B cell (primary cell): Measurements from ENCODE around the gene ARMC12. TPM values are rescaled to one million over a fixed set of nuclear protein-coding genes. Genes with fewer than 3 reads are reported as not detected.
"Not testable (repeated sequence)": the region's sequence is repeated elsewhere in the genome, so short reads cannot be mapped to it uniquely, and the experiment has no call there.

Experiments
- ATAC-seq: fragments of 200-7000 bp; cut with Tn5 transposase; one replicate; pipeline ENCODE4 v1.10.0; 2021; ENCODE audit warnings: low read depth, mild to moderate bottlenecking, moderate number of reproducible peaks, moderate library complexity
- CTCF ChIA-PET: fragments of 350-600 bp; sonication (Branson Sonifier 250); formaldehyde crosslinking; loops from one replicate; lab custom pipeline; 2021; ENCODE audit warnings: antibody characterized with exemption, inconsistent platforms; lab: Charles Lee
- POLR2A ChIA-PET: fragments of 350-600 bp; sonication (Branson Sonifier 250); formaldehyde crosslinking; loops from one replicate; lab custom pipeline; 2021; ENCODE audit warnings: antibody characterized with exemption; lab: Charles Lee
- DNase-seq: peaks from one replicate; pipeline ENCODE4 v3.0.0; 2013
- H2AFZ ChIP-seq: 2 replicates; pipeline ENCODE4 v1.6.1; 2012; ENCODE audit warnings: mild to moderate bottlenecking, low read depth, low read length; ENCODE audit not compliant: insufficient read depth, poor library complexity, severe bottlenecking
- H3K27ac ChIP-seq, 2 donors: 1 replicate in 1 of 2; 2 replicates in 1 of 2; pipeline ENCODE4 v1.5.1; 2012 to 2013; ENCODE audit warnings: low read length in 2 of 2, mild to moderate bottlenecking in 2 of 2, moderate library complexity in 1 of 2
- H3K27me3 ChIP-seq, 4 experiments: fragments of 200-600 bp in 1 of 4; sonication (generic) in 1 of 4; replicated peaks in 1 of 4; 1 replicate in 2 of 4; 2 replicates in 2 of 4; pipeline versions ENCODE4 v1.6.1 to v1.7.0; 2013 to 2016; ENCODE audit warnings: low read length in 3 of 4, mild to moderate bottlenecking in 2 of 4, mixed read lengths in 1 of 4, moderate library complexity in 1 of 4; ENCODE audit not compliant: insufficient read depth in 4 of 4, control insufficient read depth in 3 of 4; ENCODE audit errors: control extremely low read depth in 1 of 4
- H3K36me3 ChIP-seq, 2 experiments: replicated peaks in 1 of 2; 1 replicate in 1 of 2; 2 replicates in 1 of 2; pipeline versions ENCODE4 v1.6.1 to v1.7.1; 2013; ENCODE audit warnings: low read length in 1 of 2; ENCODE audit not compliant: insufficient read depth in 2 of 2, control insufficient read depth in 1 of 2; ENCODE audit errors: control extremely low read depth in 1 of 2, extremely low read depth in 1 of 2
- H3K4me1 ChIP-seq, 2 donors: fragments of 200-600 bp in 1 of 2; sonication (generic) in 1 of 2; 1 replicate in 1 of 2; 2 replicates in 1 of 2; pipeline versions ENCODE4 v1.5.1 to v1.6.1; 2013 to 2017; ENCODE audit warnings: low read length in 2 of 2; ENCODE audit not compliant: control insufficient read depth in 2 of 2, insufficient read depth in 2 of 2
- H3K4me2 ChIP-seq: replicated peaks from 2 replicates; pipeline ENCODE3; 2012; ENCODE audit warnings: mild to moderate bottlenecking, low read depth, low read length; ENCODE audit not compliant: poor library complexity, severe bottlenecking
- H3K4me3 ChIP-seq, 5 experiments: fragments of 200-600 bp in 1 of 5; sonication (generic) in 1 of 5; 1 replicate in 3 of 5; 2 replicates in 2 of 5; pipeline versions ENCODE4 v1.5.1 to v1.7.0; 2011 to 2016; ENCODE audit warnings: low read length in 4 of 5, mild to moderate bottlenecking in 4 of 5, low read depth in 2 of 5, control low read depth in 1 of 5, moderate library complexity in 1 of 5; ENCODE audit not compliant: insufficient read depth in 1 of 5; ENCODE audit errors: control extremely low read depth in 1 of 5, extremely low read depth in 1 of 5
- H3K79me2 ChIP-seq: fragments of 200-600 bp; sonication (generic); one replicate; pipeline ENCODE4 v1.6.0; 2016; ENCODE audit warnings: low read length; ENCODE audit not compliant: control insufficient read depth, insufficient read depth
- H3K9ac ChIP-seq: fragments of 200-600 bp; sonication (generic); 2 replicates; pipeline ENCODE4 v1.6.1; 2017; ENCODE audit warnings: mild to moderate bottlenecking, low read length, moderate library complexity
- H3K9me3 ChIP-seq, 3 donors: one replicate each; pipeline versions ENCODE4 v1.6.1 to v1.7.1; 2013; ENCODE audit warnings: low read length in 2 of 3; ENCODE audit not compliant: control insufficient read depth in 2 of 3, insufficient read depth in 1 of 3; ENCODE audit errors: control extremely low read depth in 1 of 3
- H4K20me1 ChIP-seq: 2 replicates; pipeline ENCODE4 v1.6.0; 2012; ENCODE audit warnings: mild to moderate bottlenecking, low read length; ENCODE audit not compliant: insufficient read depth, control insufficient read depth, poor library complexity, severe bottlenecking
- H3K27ac Mint-ChIP-seq: one replicate; pipeline ENCODE4 v1.8.0; 2021; ENCODE audit warnings: mixed read lengths
- H3K27me3 Mint-ChIP-seq: one replicate; pipeline ENCODE4 v1.8.0; 2021; ENCODE audit warnings: mixed read lengths
- H3K4me1 Mint-ChIP-seq: one replicate; pipeline ENCODE4 v1.8.0; 2021; ENCODE audit warnings: mixed read lengths
- H3K4me3 Mint-ChIP-seq: one replicate; pipeline ENCODE4 v1.8.0; 2021; ENCODE audit warnings: mixed read lengths
- H3K9me3 Mint-ChIP-seq: one replicate; pipeline ENCODE4 v1.8.0; 2022; ENCODE audit warnings: mixed read lengths; ENCODE audit not compliant: insufficient read depth
- EZH2 ChIP-seq: IDR thresholded peaks from 2 replicates; pipeline ENCODE4 v1.6.1; 2012; ENCODE audit warnings: borderline replicate concordance, low read depth, mild to moderate bottlenecking, moderate library complexity, low read length; ENCODE audit not compliant: insufficient read depth, poor library complexity, severe bottlenecking
- WGBS: methylation state at CpG from one replicate; pipeline ENCODE4 v1.1.5; 2013; ENCODE audit warnings: missing lambda C conversion rate; ENCODE audit not compliant: insufficient coverage; 5-methylcytosine and 5-hydroxymethylcytosine counted together
- intact Hi-C: fragments of 100-400 bp; cut with micrococcal nuclease; formaldehyde crosslinking; loops from one replicate; pipeline ENCODE4 v1.10.0; 2022
- polyA plus RNA-seq: library from polyadenylated mRNA; depleted of rRNA; stranded (reverse); fragments of >200 nt; gene quantifications from 2 replicates; pipeline ENCODE4 v1.2.3, GENCODE V29; 2012
- total RNA-seq, 2 donors: library from RNA; stranded (reverse); fragments of 120-200 nt in 1 of 2; gene quantifications; 1 replicate in 1 of 2; 2 replicates in 1 of 2; pipeline versions ENCODE4 v1.2.3 to v1.2.4, GENCODE V29; 2013 to 2022
- TF ChIP-seq, protein P1 (sequence below): fragments of 200-600 bp; IDR thresholded peaks from one replicate; pipeline ENCODE4 v1.8.0; 2022; ENCODE audit warnings: antibody characterized with exemption, mild to moderate bottlenecking

The ARMC12 gene
- total and polyA plus RNA-seq, 2 donors (not counting 1 experiment from before 2014, with no cell fraction given) = 0.52 to 2.8 TPM

DNA sequence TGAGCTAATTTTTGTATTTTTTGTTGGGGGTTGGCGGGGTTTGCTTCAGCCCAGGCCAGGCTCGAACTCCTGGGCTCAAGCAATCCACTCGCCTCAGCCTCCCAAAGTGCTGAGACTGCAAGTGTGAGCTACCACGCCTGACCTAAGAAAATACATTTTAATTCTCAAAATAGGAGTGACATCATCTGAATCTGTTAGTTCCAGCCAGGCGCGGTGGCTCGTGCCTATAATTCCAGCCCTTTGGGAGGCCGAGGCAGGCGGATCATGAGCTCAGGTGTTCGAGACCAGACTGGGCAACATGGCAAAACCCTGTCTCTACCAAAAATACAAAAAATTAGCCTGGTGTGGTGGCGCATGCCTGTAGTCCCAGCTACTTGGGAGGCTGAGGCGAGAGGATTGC lies 2.5 kb upstream of the ARMC12 start:
- not testable (repeated sequence) for DNase-seq, H3K27me3 ChIP-seq, ATAC-seq, H3K4me2 ChIP-seq, H3K9me3 Mint-ChIP-seq, H3K27ac Mint-ChIP-seq, H3K27ac ChIP-seq, H3K4me3 Mint-ChIP-seq, H3K4me3 ChIP-seq, H3K27me3 Mint-ChIP-seq, H2AFZ ChIP-seq, H3K79me2 ChIP-seq, H3K36me3 ChIP-seq, H3K9me3 ChIP-seq, H3K9ac ChIP-seq, H4K20me1 ChIP-seq
- intact Hi-C loops = loop anchor here (5.0 kb wide), 1 partner anchor 267 kb away; the partner anchor contains the start of gene RPL10A
- ChIA-PET POLR2A (interaction anchor here (0.7 kb wide), 1 partner anchor 146 kb away, joined by 4 read pairs; no protein-coding TSS in a partner anchor), CTCF (interaction anchor here (0.6 to 12.6 kb wide), 10 partner anchors 16 to 361 kb away, joined by 3 to 369 read pairs (median 27); no protein-coding TSS in a partner anchor)
- H3K4me1 Mint-ChIP-seq = peaks cover 44% of the 10 kb centered on the region
- H3K4me1 ChIP-seq = peaks cover 32 to 45% of the 10 kb centered on the region in 2 donors
- 98% methylated on average over 7 of the region's 12 CpGs for WGBS

DNA sequence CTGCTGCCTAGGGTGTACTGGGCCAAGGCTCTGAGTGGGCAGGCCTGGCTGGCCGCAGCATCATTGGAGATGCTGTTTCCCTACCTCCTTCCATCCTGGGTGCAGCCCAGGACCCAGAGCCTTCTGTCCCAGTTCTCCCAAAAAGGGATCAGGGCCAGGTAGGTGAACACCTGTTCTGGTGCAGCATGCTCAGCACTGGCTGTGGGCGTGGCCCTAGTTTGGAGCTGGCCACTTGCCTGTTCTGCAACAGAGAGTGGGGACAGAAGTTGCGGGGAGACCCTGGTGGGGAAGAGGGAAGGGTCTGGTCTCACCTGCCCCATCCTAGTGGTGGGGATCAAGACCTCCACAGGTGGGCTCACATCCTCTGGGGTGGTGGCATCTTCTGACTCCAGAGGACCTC lies 1.4 kb upstream of the ARMC12 start:
- H3K27ac Mint-ChIP-seq = no peak overlapping the region
- no peaks in the 10 kb centered on the region for H3K9me3 ChIP-seq
- H3K9ac ChIP-seq = no peak overlapping the region
- H3K27me3 ChIP-seq = no peaks in the 10 kb centered on the region
- H3K27me3 Mint-ChIP-seq = no peaks in the 10 kb centered on the region
- H3K36me3 ChIP-seq = no peaks in the 10 kb centered on the region
- H3K4me2 ChIP-seq = no peak overlapping the region
- H3K4me3 ChIP-seq = no peak overlapping the region
- peaks cover 36% of the 10 kb centered on the region for H3K4me1 Mint-ChIP-seq
- H4K20me1 ChIP-seq = no peaks in the 10 kb centered on the region
- no peak overlapping the region for H3K27ac ChIP-seq
- peaks cover 21 to 34% of the 10 kb centered on the region in 2 donors for H3K4me1 ChIP-seq
- intact Hi-C loops = no loop called here
- no peak for ATAC-seq
- H2AFZ ChIP-seq = no peak overlapping the region
- H3K79me2 ChIP-seq = no peaks in the 10 kb centered on the region
- no peak overlapping the region for H3K4me3 Mint-ChIP-seq
- WGBS = 100% methylated on average over 2 of the region's 3 CpGs
- TF ChIP-seq, protein P1, sequence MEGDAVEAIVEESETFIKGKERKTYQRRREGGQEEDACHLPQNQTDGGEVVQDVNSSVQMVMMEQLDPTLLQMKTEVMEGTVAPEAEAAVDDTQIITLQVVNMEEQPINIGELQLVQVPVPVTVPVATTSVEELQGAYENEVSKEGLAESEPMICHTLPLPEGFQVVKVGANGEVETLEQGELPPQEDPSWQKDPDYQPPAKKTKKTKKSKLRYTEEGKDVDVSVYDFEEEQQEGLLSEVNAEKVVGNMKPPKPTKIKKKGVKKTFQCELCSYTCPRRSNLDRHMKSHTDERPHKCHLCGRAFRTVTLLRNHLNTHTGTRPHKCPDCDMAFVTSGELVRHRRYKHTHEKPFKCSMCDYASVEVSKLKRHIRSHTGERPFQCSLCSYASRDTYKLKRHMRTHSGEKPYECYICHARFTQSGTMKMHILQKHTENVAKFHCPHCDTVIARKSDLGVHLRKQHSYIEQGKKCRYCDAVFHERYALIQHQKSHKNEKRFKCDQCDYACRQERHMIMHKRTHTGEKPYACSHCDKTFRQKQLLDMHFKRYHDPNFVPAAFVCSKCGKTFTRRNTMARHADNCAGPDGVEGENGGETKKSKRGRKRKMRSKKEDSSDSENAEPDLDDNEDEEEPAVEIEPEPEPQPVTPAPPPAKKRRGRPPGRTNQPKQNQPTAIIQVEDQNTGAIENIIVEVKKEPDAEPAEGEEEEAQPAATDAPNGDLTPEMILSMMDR = no peak
- TF ChIP-seq EZH2 = no peak
- DNase-seq = no peak
- CTCF ChIA-PET = interaction anchor here (0.8 to 12.6 kb wide), 20 partner anchors 8 to 439 kb away, joined by 3 to 369 read pairs (median 10); partner anchors contain the start of genes DEF6 and MAPK14
- H3K9me3 Mint-ChIP-seq = no peaks in the 10 kb centered on the region
- POLR2A ChIA-PET = interaction anchor here (0.6 kb wide), 1 partner anchor 38 kb away, joined by 4 read pairs; no protein-coding TSS in a partner anchor
